ENCODE results near the gene RABAC1. TPM values are rescaled to one million over a fixed set of nuclear protein-coding genes. Genes with fewer than 3 reads are reported as not detected.

The RABAC1 gene
- polyA plus RNA-seq, 1 donor (not counting 4 experiments of a cell fraction or from before 2014, with no cell fraction given) = 107 TPM

DNA sequence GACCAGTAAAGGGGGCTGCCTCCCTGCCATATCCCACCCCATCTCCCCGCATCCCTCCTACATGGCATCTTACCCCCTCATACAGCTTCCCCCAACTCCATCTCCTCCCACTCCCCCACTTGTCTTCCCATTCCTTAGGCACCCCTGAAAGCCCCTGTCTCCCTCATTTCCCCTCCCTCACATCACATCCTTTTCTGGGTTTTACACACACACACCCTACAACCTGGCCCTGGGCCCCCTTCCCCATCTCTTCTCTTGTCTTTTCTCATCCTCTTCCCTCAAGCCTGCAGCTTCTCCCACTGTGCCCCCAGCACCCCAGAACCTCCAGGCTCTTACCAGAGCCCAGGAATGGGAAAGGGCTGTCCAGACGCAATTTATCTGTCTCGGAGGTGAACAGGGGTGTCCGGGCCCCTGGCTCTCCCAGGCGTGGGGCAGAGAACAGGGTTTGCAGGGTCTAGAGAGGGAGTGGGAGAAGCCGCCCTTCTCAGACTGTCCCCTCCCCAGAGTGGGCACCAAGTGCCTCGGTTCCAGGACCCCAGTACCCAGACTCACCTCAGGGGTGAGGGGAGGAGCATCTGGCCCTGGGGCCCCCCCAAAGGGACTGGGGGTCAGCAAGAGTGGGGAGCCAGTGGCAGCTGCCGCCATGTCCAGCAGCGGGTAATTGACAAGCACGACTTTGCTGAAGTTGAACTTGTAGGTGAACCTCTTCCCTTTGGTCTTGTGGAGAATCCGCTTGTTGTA is 50.2 kb downstream of the RABAC1 start:
- no peak overlapping the region for H2AFZ ChIP-seq (ENCODE audit: control insufficient read depth, low read length)
- peaks cover 38% of the 10 kb centered on the region for H3K27me3 ChIP-seq (ENCODE audit: control insufficient read depth, extremely low read depth, insufficient read depth, low read length)
- TF ChIP-seq EZH2 (IDR thresholded peaks at IDR 0.05; ENCODE audit: low read length) = no peak
- TF ChIP-seq, protein P1, sequence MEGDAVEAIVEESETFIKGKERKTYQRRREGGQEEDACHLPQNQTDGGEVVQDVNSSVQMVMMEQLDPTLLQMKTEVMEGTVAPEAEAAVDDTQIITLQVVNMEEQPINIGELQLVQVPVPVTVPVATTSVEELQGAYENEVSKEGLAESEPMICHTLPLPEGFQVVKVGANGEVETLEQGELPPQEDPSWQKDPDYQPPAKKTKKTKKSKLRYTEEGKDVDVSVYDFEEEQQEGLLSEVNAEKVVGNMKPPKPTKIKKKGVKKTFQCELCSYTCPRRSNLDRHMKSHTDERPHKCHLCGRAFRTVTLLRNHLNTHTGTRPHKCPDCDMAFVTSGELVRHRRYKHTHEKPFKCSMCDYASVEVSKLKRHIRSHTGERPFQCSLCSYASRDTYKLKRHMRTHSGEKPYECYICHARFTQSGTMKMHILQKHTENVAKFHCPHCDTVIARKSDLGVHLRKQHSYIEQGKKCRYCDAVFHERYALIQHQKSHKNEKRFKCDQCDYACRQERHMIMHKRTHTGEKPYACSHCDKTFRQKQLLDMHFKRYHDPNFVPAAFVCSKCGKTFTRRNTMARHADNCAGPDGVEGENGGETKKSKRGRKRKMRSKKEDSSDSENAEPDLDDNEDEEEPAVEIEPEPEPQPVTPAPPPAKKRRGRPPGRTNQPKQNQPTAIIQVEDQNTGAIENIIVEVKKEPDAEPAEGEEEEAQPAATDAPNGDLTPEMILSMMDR (optimal IDR thresholded peaks at IDR 0.05 in 1 of 3, IDR thresholded peaks at IDR 0.05 in 1 of 3, conservative IDR thresholded peaks at IDR 0.05 in 1 of 3; ENCODE audit: extremely low read depth in 1 of 3, insufficient read depth in 2 of 3, low read length in 3 of 3) = no peak
- no peak overlapping the region for H3K9ac ChIP-seq (ENCODE audit: control insufficient read depth, extremely low read depth, insufficient read depth, low read length)
- FAIRE-seq = no peak
- H3K79me2 ChIP-seq (ENCODE audit: control insufficient read depth, insufficient read depth, low read length) = no peaks in the 10 kb centered on the region
- H4K20me1 ChIP-seq (ENCODE audit: control insufficient read depth, extremely low read depth, insufficient read depth, low read length) = peaks cover 16% of the 10 kb centered on the region
- dilution Hi-C loops (cut with MboI; ENCODE audit: extremely low pct_ligation_motif_present, low sequenced_read_pairs) = no loop called here
- no peaks in the 10 kb centered on the region for H3K9me1 ChIP-seq (ENCODE audit: control insufficient read depth, extremely low read depth, insufficient read depth, low read length)
- no peaks in the 10 kb centered on the region for H3K4me1 ChIP-seq (ENCODE audit: control insufficient read depth, extremely low read depth, insufficient read depth, low read length)
- no peak overlapping the region for H3K4me3 ChIP-seq (ENCODE audit: control insufficient read depth in 2 of 3, extremely low read depth in 1 of 3, insufficient read depth in 2 of 3, low read depth in 1 of 3, low read length in 3 of 3)
- no peak overlapping the region for H3K4me2 ChIP-seq (ENCODE audit: control insufficient read depth, extremely low read depth, insufficient read depth, low read depth, low read length)
- H3K36me3 ChIP-seq (ENCODE audit: control insufficient read depth in 2 of 2, extremely low read depth in 1 of 2, insufficient read depth in 2 of 2, low read length in 2 of 2) = peaks cover 22% of the 10 kb centered on the region in 2 experiments
- H3K9me3 ChIP-seq (ENCODE audit: control insufficient read depth, low read depth, low read length) = no peaks in the 10 kb centered on the region
- H3K27ac ChIP-seq (ENCODE audit: control insufficient read depth, insufficient read depth, low read length) = no peak overlapping the region
- DNase-seq (ENCODE audit: low read depth, low spot score) = no peak

DNA sequence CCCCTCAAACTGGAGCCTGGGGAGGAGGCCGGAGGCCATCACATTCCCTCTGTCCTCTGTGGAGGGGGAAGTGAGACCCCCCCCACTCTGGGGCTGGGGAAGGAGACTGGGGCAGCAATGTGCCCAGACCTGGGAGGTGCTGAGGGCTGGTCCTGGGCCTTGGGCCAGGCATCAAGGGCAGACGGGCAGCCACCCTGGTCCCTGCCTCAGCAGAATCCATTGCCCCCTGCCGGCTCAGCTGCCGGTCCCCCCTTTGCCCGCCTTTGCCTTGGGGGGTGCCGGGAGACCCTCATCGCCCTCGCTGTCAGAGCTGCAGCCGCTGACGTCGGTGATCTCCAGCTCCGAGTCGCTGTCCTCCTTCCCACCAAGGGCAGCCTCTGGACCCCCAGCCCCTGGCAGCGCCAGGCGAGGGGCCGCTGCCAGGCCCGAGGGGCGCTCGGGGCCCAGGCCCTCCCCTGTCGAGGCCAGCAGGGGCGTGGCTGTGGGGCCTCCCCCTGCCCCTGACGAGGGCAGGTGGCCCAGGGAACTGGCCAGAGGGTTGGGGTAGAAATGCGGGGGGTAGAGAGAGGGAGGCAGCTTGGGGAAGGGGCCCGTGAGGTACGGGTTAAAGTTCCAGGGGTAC is 51.0 kb downstream of the RABAC1 start:
- Histone ChIP-seq H3K9ac (ENCODE audit: control insufficient read depth, extremely low read depth, insufficient read depth, low read length) (no peak overlapping the region), H3K79me2 (ENCODE audit: control insufficient read depth, insufficient read depth, low read length) (no peaks in the 10 kb centered on the region), H3K9me1 (ENCODE audit: control insufficient read depth, extremely low read depth, insufficient read depth, low read length) (no peaks in the 10 kb centered on the region), H3K4me3 (ENCODE audit: control insufficient read depth in 2 of 3, extremely low read depth in 1 of 3, insufficient read depth in 2 of 3, low read depth in 1 of 3, low read length in 3 of 3) (no peak overlapping the region), H3K27ac (ENCODE audit: control insufficient read depth, insufficient read depth, low read length) (no peak overlapping the region), H3K4me2 (ENCODE audit: control insufficient read depth, extremely low read depth, insufficient read depth, low read depth, low read length) (no peak overlapping the region), H3K27me3 (ENCODE audit: control insufficient read depth, extremely low read depth, insufficient read depth, low read length) (peaks cover 31% of the 10 kb centered on the region), H3K9me3 (ENCODE audit: control insufficient read depth, low read depth, low read length) (no peaks in the 10 kb centered on the region), H4K20me1 (ENCODE audit: control insufficient read depth, extremely low read depth, insufficient read depth, low read length) (peaks cover 16% of the 10 kb centered on the region), H3K4me1 (ENCODE audit: control insufficient read depth, extremely low read depth, insufficient read depth, low read length) (no peaks in the 10 kb centered on the region), H2AFZ (ENCODE audit: control insufficient read depth, low read length) (no peak overlapping the region), H3K36me3 (ENCODE audit: control insufficient read depth in 2 of 2, extremely low read depth in 1 of 2, insufficient read depth in 2 of 2, low read length in 2 of 2) (peaks cover 26 to 28% of the 10 kb centered on the region in 2 experiments)
- dilution Hi-C loops (cut with MboI; ENCODE audit: extremely low pct_ligation_motif_present, low sequenced_read_pairs) = no loop called here
- DNase-seq (ENCODE audit: low read depth, low spot score) (no peak), FAIRE-seq (no peak)
- no peak for TF ChIP-seq EZH2 (IDR thresholded peaks at IDR 0.05; ENCODE audit: low read length)
- TF ChIP-seq, protein P1 (optimal IDR thresholded peaks at IDR 0.05 in 1 of 3, IDR thresholded peaks at IDR 0.05 in 1 of 3, conservative IDR thresholded peaks at IDR 0.05 in 1 of 3; ENCODE audit: extremely low read depth in 1 of 3, insufficient read depth in 2 of 3, low read length in 3 of 3) = no peak

Measured in keratinocyte (primary cell).